HFFc6 (cell line): ENCODE measurements around the gene CAMSAP1. TPM values are rescaled to one million over a fixed set of nuclear protein-coding genes. Genes with fewer than 3 reads are reported as not detected.

Source experiments
- DNase-seq: peaks from one replicate; pipeline ENCODE4 v3.0.0-alpha.2; 2018
- H3K27ac Mint-ChIP-seq: 2 replicates; pipeline ENCODE4 v1.8.0; 2020; ENCODE audit warnings: mild to moderate bottlenecking, mixed read lengths
- H3K27me3 Mint-ChIP-seq: 2 replicates; pipeline ENCODE4 v1.8.0; 2021; ENCODE audit warnings: mild to moderate bottlenecking, moderate library complexity, mixed read lengths; ENCODE audit not compliant: insufficient read depth
- H3K36me3 Mint-ChIP-seq: 2 replicates; pipeline ENCODE4 v1.8.0; 2021; ENCODE audit warnings: low read depth, mixed read lengths
- H3K4me1 Mint-ChIP-seq: 2 replicates; pipeline ENCODE4 v1.8.0; 2020; ENCODE audit warnings: low read depth, mixed read lengths
- H3K4me3 Mint-ChIP-seq: 2 replicates; pipeline ENCODE4 v1.8.0; 2020; ENCODE audit warnings: mild to moderate bottlenecking, moderate library complexity, mixed read lengths
- H3K9me3 Mint-ChIP-seq: 2 replicates; pipeline ENCODE4 v1.8.0; 2020; ENCODE audit warnings: mild to moderate bottlenecking, mixed read lengths
- total RNA-seq, 6 experiments: library from RNA; stranded (reverse); fragmentation: NEBNext Ultra II Directional; extraction: Animal tissue kit (Norgen Biotek cat#: 25700); gene quantifications; 2 replicates in 1 of 6; 3 replicates in 5 of 6; pipeline ENCODE4 v1.2.3, GENCODE V29; 2021
- TF ChIP-seq, protein P1 (sequence below): fragments of 200-600 bp; sonication (generic); IDR thresholded peaks from 2 replicates; pipeline ENCODE4 v1.5.0; 2021; ENCODE audit warnings: antibody characterized with exemption, mild to moderate bottlenecking

The CAMSAP1 gene
- total RNA-seq, 6 experiments from 2014 or later: 14.9 to 22.8 (median 18.1) TPM

- Mint-ChIP-seq H3K4me3 (no peak overlapping the region), H3K9me3 (peaks cover 36% of the 10 kb centered on the region), H3K27ac (no peak overlapping the region), H3K36me3 (peaks cover 9% of the 10 kb centered on the region; the same call in 1 of the 2 replicates), H3K27me3 (peaks cover 13% of the 10 kb centered on the region), H3K4me1 (no peaks in the 10 kb centered on the region)
- DNase-seq: no peak
- TF ChIP-seq, protein P1, sequence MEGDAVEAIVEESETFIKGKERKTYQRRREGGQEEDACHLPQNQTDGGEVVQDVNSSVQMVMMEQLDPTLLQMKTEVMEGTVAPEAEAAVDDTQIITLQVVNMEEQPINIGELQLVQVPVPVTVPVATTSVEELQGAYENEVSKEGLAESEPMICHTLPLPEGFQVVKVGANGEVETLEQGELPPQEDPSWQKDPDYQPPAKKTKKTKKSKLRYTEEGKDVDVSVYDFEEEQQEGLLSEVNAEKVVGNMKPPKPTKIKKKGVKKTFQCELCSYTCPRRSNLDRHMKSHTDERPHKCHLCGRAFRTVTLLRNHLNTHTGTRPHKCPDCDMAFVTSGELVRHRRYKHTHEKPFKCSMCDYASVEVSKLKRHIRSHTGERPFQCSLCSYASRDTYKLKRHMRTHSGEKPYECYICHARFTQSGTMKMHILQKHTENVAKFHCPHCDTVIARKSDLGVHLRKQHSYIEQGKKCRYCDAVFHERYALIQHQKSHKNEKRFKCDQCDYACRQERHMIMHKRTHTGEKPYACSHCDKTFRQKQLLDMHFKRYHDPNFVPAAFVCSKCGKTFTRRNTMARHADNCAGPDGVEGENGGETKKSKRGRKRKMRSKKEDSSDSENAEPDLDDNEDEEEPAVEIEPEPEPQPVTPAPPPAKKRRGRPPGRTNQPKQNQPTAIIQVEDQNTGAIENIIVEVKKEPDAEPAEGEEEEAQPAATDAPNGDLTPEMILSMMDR: no peak
Measured at GRCh38 chr9:135762921-135763320, 144.4 kb downstream of the CAMSAP1 start.

- no peak overlapping the region for H3K4me3 Mint-ChIP-seq
- H3K9me3 Mint-ChIP-seq: peaks cover 33% of the 10 kb centered on the region
- no peaks in the 10 kb centered on the region for H3K4me1 Mint-ChIP-seq
- H3K27ac Mint-ChIP-seq: no peak overlapping the region
- H3K36me3 Mint-ChIP-seq: peaks cover 9% of the 10 kb centered on the region; the same call in 1 of the 2 replicates
- TF ChIP-seq, protein P1: no peak
- DNase-seq: no peak
- peaks cover 13% of the 10 kb centered on the region for H3K27me3 Mint-ChIP-seq
Measured at GRCh38 chr9:135761845-135762168, 145.5 kb downstream of the CAMSAP1 start.

DNA sequence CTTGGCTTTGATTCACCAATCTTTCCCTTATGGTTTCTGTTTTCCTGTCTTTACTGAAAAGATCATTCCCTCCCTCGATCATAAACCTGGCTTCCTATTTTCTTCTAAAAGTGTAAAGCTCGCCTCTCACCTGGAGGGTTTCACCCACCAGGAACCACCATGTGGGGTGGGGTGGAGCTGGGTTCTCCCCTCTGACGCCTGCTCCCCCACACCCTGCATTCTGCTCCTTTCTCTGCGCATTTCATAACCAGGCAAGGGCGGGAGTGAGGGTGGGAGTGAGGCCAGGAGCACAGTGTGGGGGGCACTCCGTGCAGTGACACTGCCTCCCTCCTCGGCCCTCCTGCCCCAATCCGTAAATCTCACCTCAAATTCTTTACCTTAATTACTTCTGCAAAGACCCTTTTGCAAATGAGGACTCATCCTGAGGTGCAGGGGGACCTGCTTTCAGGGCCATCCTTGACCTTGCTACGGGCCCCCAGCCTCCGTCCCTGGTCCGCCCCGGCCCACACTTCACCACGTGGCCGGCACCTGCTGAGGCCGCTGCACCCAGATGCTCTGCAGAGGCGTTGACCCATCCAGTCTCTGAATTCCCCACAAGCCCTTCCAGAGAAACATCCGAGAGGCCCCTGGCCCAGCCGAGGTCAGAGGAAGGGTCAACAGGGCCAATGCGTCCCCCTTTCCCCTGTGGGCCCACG, 146.0 kb downstream of the CAMSAP1 start:
- H3K27ac Mint-ChIP-seq: no peak overlapping the region
- peaks cover 5% of the 10 kb centered on the region; the same call in 1 of the 2 replicates for H3K36me3 Mint-ChIP-seq
- no peak overlapping the region for H3K4me3 Mint-ChIP-seq
- no peak for DNase-seq
- TF ChIP-seq, protein P1: no peak
- H3K9me3 Mint-ChIP-seq: peaks cover 28% of the 10 kb centered on the region
- peaks cover 13% of the 10 kb centered on the region for H3K27me3 Mint-ChIP-seq
- no peaks in the 10 kb centered on the region for H3K4me1 Mint-ChIP-seq

DNA sequence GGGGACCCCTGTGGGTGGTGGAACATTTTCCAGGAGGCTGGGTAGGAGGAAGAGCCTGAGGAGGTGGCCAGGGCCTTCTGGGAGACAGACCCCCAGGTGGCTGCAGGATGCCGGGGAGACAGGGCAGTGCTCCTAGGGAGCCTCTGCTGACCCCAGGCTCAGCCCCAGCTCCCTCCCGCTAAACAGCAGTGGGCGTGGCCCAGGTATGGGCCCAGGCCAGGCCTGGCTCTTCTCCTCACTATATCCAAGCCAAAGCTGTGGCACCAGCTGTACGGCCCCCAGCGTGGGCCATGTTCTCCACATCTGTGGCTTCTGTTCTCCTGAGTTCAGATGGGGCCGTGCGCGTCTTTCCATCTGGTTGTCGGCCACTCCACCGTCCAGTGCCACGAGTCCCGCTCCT, 146.9 kb downstream of the CAMSAP1 start:
- Mint-ChIP-seq H3K4me3 (no peak overlapping the region), H3K27me3 (peaks cover 15% of the 10 kb centered on the region), H3K4me1 (no peaks in the 10 kb centered on the region), H3K9me3 (peaks cover 21% of the 10 kb centered on the region), H3K27ac (no peak overlapping the region), H3K36me3 (no peaks in the 10 kb centered on the region)
- DNase-seq: no peak
- TF ChIP-seq, protein P1: no peak

- no peak overlapping the region for H3K27ac Mint-ChIP-seq
- no peaks in the 10 kb centered on the region for H3K4me1 Mint-ChIP-seq
- H3K27me3 Mint-ChIP-seq: peaks cover 17% of the 10 kb centered on the region
- no peak overlapping the region for H3K4me3 Mint-ChIP-seq
- DNase-seq: no peak
- TF ChIP-seq, protein P1: no peak
- no peaks in the 10 kb centered on the region for H3K36me3 Mint-ChIP-seq
- H3K9me3 Mint-ChIP-seq: peaks cover 16% of the 10 kb centered on the region
Measured at GRCh38 chr9:135759676-135760300, 147.6 kb downstream of the CAMSAP1 start.
